ENCODE data around the gene PPM1B. TPM values are rescaled to one million over a fixed set of nuclear protein-coding genes. Genes with fewer than 3 reads are reported as not detected.
"Not testable (repeated sequence)": the region's sequence is repeated elsewhere in the genome, so short reads cannot be mapped to it uniquely, and the experiment has no call there.

The PPM1B gene
- total and polyA plus RNA-seq, 5 donors from 2014 or later: 48.9 to 91.8 (median 61.8) TPM

DNA sequence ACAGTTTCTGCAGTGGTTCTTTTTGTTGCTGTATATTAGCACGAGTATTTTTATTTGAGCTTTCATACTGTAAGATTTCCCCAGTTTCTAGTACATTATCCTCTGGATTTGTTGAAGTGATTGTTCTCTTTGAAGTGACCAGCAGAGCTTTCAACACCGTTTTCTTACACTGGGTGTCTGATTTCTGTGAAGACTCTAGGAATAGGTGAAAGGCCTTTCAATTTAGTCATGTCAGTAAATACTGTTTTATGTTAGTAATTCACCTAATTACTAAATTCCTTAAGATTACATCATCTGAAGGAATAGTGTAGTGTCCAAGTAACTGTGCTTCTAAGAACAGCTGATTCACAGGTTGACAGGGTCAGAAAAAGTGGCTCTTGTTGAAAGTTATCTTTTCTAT, 2.3 kb downstream of the PPM1B start:
- no peak overlapping the region for H3K27ac ChIP-seq (ENCODE audit: insufficient read depth, low read length, poor library complexity, severe bottlenecking)

GRCh38 chr2:44171442-44171841, 2.8 kb downstream of the PPM1B start:
- not testable (repeated sequence) for H3K27ac ChIP-seq (ENCODE audit: insufficient read depth, low read length, poor library complexity, severe bottlenecking); H3K9me3 ChIP-seq (ENCODE audit: control insufficient read depth in 2 of 2, low read length in 2 of 2); H3K27me3 Mint-ChIP-seq; H3K9me3 Mint-ChIP-seq; H3K36me3 ChIP-seq (ENCODE audit: control insufficient read depth, insufficient read depth, low read length); ATAC-seq (ENCODE audit: low read depth in 2 of 2); DNase-seq; H3K27me3 ChIP-seq (ENCODE audit: control insufficient read depth, insufficient read depth, low read length)
- H3K27ac Mint-ChIP-seq: peak overlapping the region in 2 of 3 donors; percentile 57 to 100
- H3K4me3 Mint-ChIP-seq: peak overlapping the region; percentile 74 to 99 (median 96)
- H3K4me3 ChIP-seq (ENCODE audit: low read depth, low read length): peak overlapping the region; percentile 96
- peaks cover 17 to 67% (median 51%) of the 10 kb centered on the region in 4 donors for H3K4me1 Mint-ChIP-seq
- H3K4me1 ChIP-seq (ENCODE audit: control insufficient read depth, insufficient read depth, low read length, poor library complexity, severe bottlenecking): peaks cover 62% of the 10 kb centered on the region
- peaks cover 11% of the 10 kb centered on the region for H3K36me3 Mint-ChIP-seq

More for the DNA sequence above, 2.3 kb downstream of the PPM1B start:
- H3K4me1 ChIP-seq (ENCODE audit: control insufficient read depth, insufficient read depth, low read length, poor library complexity, severe bottlenecking): peaks cover 58% of the 10 kb centered on the region
- peaks cover 6% of the 10 kb centered on the region for H3K27me3 Mint-ChIP-seq
- H3K4me3 Mint-ChIP-seq: peak overlapping the region; percentile 74 to 99 (median 96)
- H3K9me3 Mint-ChIP-seq: peaks cover 0 to 2% (median 0%) of the 10 kb centered on the region in 7 donors
- H3K36me3 ChIP-seq (ENCODE audit: control insufficient read depth, insufficient read depth, low read length): no peaks in the 10 kb centered on the region
- H3K27ac Mint-ChIP-seq: peak overlapping the region in 2 of 3 donors; percentile 13 to 100
- no peak for DNase-seq
- ATAC-seq (ENCODE audit: low read depth in 2 of 2): no peak
- no peaks in the 10 kb centered on the region for H3K9me3 ChIP-seq (ENCODE audit: control insufficient read depth in 2 of 2, low read length in 2 of 2)
- H3K4me1 Mint-ChIP-seq: peaks cover 13 to 63% (median 47%) of the 10 kb centered on the region in 4 donors
- no peaks in the 10 kb centered on the region for H3K27me3 ChIP-seq (ENCODE audit: control insufficient read depth, insufficient read depth, low read length)
- peaks cover 11% of the 10 kb centered on the region for H3K36me3 Mint-ChIP-seq
- peak overlapping the region; percentile 96 for H3K4me3 ChIP-seq (ENCODE audit: low read depth, low read length)

- no peak for ATAC-seq (ENCODE audit: low read depth in 2 of 2)
- Mint-ChIP-seq H3K4me1 (peaks cover 18 to 73% (median 53%) of the 10 kb centered on the region in 4 donors), H3K36me3 (peaks cover 11% of the 10 kb centered on the region), H3K27me3 (peaks cover 6% of the 10 kb centered on the region), H3K4me3 (peak overlapping the region in 3 of 4 donors; percentile 39 to 68 (median 66)), H3K9me3 (peaks cover 0 to 2% (median 0%) of the 10 kb centered on the region in 7 donors), H3K27ac (no peak overlapping the region)
- peaks cover 3% of the 10 kb centered on the region for H3K36me3 ChIP-seq (ENCODE audit: control insufficient read depth, insufficient read depth, low read length)
- no peak for DNase-seq
- no peak overlapping the region for H3K27ac ChIP-seq (ENCODE audit: insufficient read depth, low read length, poor library complexity, severe bottlenecking)
- peaks cover 73% of the 10 kb centered on the region for H3K4me1 ChIP-seq (ENCODE audit: control insufficient read depth, insufficient read depth, low read length, poor library complexity, severe bottlenecking)
- H3K27me3 ChIP-seq (ENCODE audit: control insufficient read depth, insufficient read depth, low read length): no peaks in the 10 kb centered on the region
- peak overlapping the region; percentile 96 for H3K4me3 ChIP-seq (ENCODE audit: low read depth, low read length)
- no peaks in the 10 kb centered on the region for H3K9me3 ChIP-seq (ENCODE audit: control insufficient read depth in 2 of 2, low read length in 2 of 2)
Measured at GRCh38 chr2:44172576-44172975, 3.9 kb downstream of the PPM1B start.

DNA sequence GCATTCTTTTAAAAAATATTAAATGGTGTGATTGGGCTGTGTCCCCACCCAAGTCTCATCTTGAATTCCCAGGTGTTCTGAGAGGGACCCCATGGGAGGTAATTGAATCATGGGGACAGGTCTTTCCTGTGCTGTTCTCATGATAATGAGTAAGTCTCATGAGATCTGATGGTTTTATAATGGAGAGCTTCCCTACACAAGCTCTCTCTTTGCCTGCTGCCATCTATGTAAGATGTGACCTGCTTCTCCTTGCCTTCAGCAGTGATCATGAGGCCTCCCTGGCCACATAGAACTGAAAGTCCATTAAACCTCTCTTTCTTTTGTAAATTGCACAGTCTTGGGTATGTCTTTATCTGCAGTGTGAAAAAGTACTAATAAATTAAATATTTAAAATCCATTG, 10.3 kb downstream of the PPM1B start:
- H3K4me3 Mint-ChIP-seq: peak overlapping the region in 1 of 4 donors; percentile 48
- no peak for ATAC-seq (ENCODE audit: low read depth in 2 of 2)

GRCh38 chr2:44181648-44182047, 13.0 kb downstream of the PPM1B start:
- Histone ChIP-seq H3K27me3 (ENCODE audit: control insufficient read depth, insufficient read depth, low read length) (no peaks in the 10 kb centered on the region), H3K36me3 (ENCODE audit: control insufficient read depth, insufficient read depth, low read length) (peaks cover 10% of the 10 kb centered on the region), H3K4me3 (ENCODE audit: low read depth, low read length) (no peak overlapping the region), H3K27ac (ENCODE audit: insufficient read depth, low read length, poor library complexity, severe bottlenecking) (no peak overlapping the region), H3K9me3 (ENCODE audit: control insufficient read depth in 2 of 2, low read length in 2 of 2) (no peaks in the 10 kb centered on the region), H3K4me1 (ENCODE audit: control insufficient read depth, insufficient read depth, low read length, poor library complexity, severe bottlenecking) (peaks cover 49% of the 10 kb centered on the region)
- H3K27ac Mint-ChIP-seq: no peak overlapping the region
- no peaks in the 10 kb centered on the region for H3K27me3 Mint-ChIP-seq
- H3K36me3 Mint-ChIP-seq: peaks cover 13% of the 10 kb centered on the region
- peaks cover 58 to 87% (median 63%) of the 10 kb centered on the region in 4 donors for H3K4me1 Mint-ChIP-seq
- H3K4me3 Mint-ChIP-seq: peak overlapping the region in 3 of 4 donors; percentile 1 to 71 (median 10)
- ATAC-seq (ENCODE audit: low read depth in 2 of 2): no peak
- no peaks in the 10 kb centered on the region for H3K9me3 Mint-ChIP-seq
- no peak for DNase-seq

More for the DNA sequence above, 10.3 kb downstream of the PPM1B start:
- H3K27me3 ChIP-seq (ENCODE audit: control insufficient read depth, insufficient read depth, low read length): no peaks in the 10 kb centered on the region
- peaks cover 13% of the 10 kb centered on the region for H3K36me3 ChIP-seq (ENCODE audit: control insufficient read depth, insufficient read depth, low read length)
- DNase-seq: no peak
- Mint-ChIP-seq H3K4me1 (peaks cover 45 to 86% (median 60%) of the 10 kb centered on the region in 4 donors), H3K36me3 (peaks cover 19% of the 10 kb centered on the region), H3K27me3 (no peaks in the 10 kb centered on the region), H3K9me3 (no peaks in the 10 kb centered on the region), H3K27ac (no peak overlapping the region)
- H3K9me3 ChIP-seq (ENCODE audit: control insufficient read depth in 2 of 2, low read length in 2 of 2): no peaks in the 10 kb centered on the region
- H3K27ac ChIP-seq (ENCODE audit: insufficient read depth, low read length, poor library complexity, severe bottlenecking): no peak overlapping the region
- no peak overlapping the region for H3K4me3 ChIP-seq (ENCODE audit: low read depth, low read length)
- H3K4me1 ChIP-seq (ENCODE audit: control insufficient read depth, insufficient read depth, low read length, poor library complexity, severe bottlenecking): peaks cover 57% of the 10 kb centered on the region

DNA sequence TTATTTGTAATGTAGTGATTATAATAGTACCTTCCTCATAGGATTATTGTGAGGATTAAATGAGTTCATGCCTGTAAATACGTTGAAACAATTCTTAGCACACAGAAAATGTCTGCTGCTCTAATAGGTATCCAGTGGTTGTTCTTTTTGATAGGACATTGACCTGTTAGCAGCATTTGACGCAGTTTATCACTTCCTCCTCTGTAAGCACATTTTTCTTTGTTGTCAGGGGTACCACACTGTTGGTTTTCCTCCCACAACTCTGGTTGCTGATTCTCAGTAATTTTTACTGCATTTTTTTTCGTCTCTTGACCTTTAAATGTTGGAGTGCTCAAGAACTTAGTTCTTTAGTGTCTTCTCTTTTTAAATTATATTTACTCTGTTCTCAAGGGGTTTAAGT, 15.4 kb downstream of the PPM1B start:
- H3K4me1 ChIP-seq (ENCODE audit: control insufficient read depth, insufficient read depth, low read length, poor library complexity, severe bottlenecking): peaks cover 52% of the 10 kb centered on the region
- Mint-ChIP-seq H3K4me3 (peak overlapping the region; percentile 27 to 73 (median 68)), H3K27me3 (no peaks in the 10 kb centered on the region), H3K36me3 (peaks cover 24% of the 10 kb centered on the region), H3K4me1 (peaks cover 64 to 91% (median 72%) of the 10 kb centered on the region in 4 donors), H3K9me3 (no peaks in the 10 kb centered on the region), H3K27ac (peak overlapping the region; percentile 29 to 87 (median 45))
- DNase-seq (peak in 2 of 3 donors; percentile 43 to 50), ATAC-seq (ENCODE audit: low read depth in 2 of 2) (peak; percentile 65 to 78)
- peak overlapping the region; percentile 55 for H3K27ac ChIP-seq (ENCODE audit: insufficient read depth, low read length, poor library complexity, severe bottlenecking)
- H3K4me3 ChIP-seq (ENCODE audit: low read depth, low read length): peak overlapping the region; percentile 27
- H3K9me3 ChIP-seq (ENCODE audit: control insufficient read depth in 2 of 2, low read length in 2 of 2): no peaks in the 10 kb centered on the region
- H3K36me3 ChIP-seq (ENCODE audit: control insufficient read depth, insufficient read depth, low read length): peaks cover 10% of the 10 kb centered on the region
- no peaks in the 10 kb centered on the region for H3K27me3 ChIP-seq (ENCODE audit: control insufficient read depth, insufficient read depth, low read length)

GRCh38 chr2:44186810-44187209, 18.1 kb downstream of the PPM1B start:
- Histone ChIP-seq H3K27me3 (ENCODE audit: control insufficient read depth, insufficient read depth, low read length) (no peaks in the 10 kb centered on the region), H3K36me3 (ENCODE audit: control insufficient read depth, insufficient read depth, low read length) (peaks cover 3% of the 10 kb centered on the region), H3K4me1 (ENCODE audit: control insufficient read depth, insufficient read depth, low read length, poor library complexity, severe bottlenecking) (peaks cover 56% of the 10 kb centered on the region), H3K4me3 (ENCODE audit: low read depth, low read length) (no peak overlapping the region), H3K9me3 (ENCODE audit: control insufficient read depth in 2 of 2, low read length in 2 of 2) (no peaks in the 10 kb centered on the region), H3K27ac (ENCODE audit: insufficient read depth, low read length, poor library complexity, severe bottlenecking) (no peak overlapping the region)
- H3K9me3 Mint-ChIP-seq: no peaks in the 10 kb centered on the region
- H3K4me1 Mint-ChIP-seq: peaks cover 53 to 95% (median 74%) of the 10 kb centered on the region in 4 donors
- no peak for DNase-seq
- H3K36me3 Mint-ChIP-seq: peaks cover 25% of the 10 kb centered on the region
- ATAC-seq (ENCODE audit: low read depth in 2 of 2): no peak
- H3K4me3 Mint-ChIP-seq: peak overlapping the region in 3 of 4 donors; percentile 33 to 38 (median 37)
- H3K27me3 Mint-ChIP-seq: no peaks in the 10 kb centered on the region
- peak overlapping the region in 1 of 3 donors; percentile 0 for H3K27ac Mint-ChIP-seq

DNA sequence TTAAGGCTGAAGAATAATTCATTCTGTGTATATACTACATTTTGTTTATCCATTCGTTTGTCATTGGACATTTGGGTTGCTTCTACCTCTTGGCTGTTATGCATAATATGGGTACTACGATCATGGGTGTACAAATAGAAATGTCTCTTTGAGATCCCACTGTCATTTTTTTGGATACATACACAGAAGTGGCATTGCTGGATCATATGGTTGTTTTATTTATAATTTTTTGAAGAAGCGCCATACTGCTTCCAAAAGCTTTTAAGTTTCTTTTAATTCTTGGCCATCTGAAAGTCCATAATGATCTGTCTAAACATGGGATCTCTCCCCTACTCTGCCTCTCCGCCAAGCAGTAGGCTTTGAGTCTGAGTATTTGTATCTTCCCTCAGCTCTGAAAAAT, 18.6 kb downstream of the PPM1B start:
- Histone ChIP-seq H3K27ac (ENCODE audit: insufficient read depth, low read length, poor library complexity, severe bottlenecking) (no peak overlapping the region), H3K4me3 (ENCODE audit: low read depth, low read length) (no peak overlapping the region), H3K36me3 (ENCODE audit: control insufficient read depth, insufficient read depth, low read length) (peaks cover 3% of the 10 kb centered on the region), H3K9me3 (ENCODE audit: control insufficient read depth in 2 of 2, low read length in 2 of 2) (no peaks in the 10 kb centered on the region), H3K4me1 (ENCODE audit: control insufficient read depth, insufficient read depth, low read length, poor library complexity, severe bottlenecking) (peaks cover 60% of the 10 kb centered on the region), H3K27me3 (ENCODE audit: control insufficient read depth, insufficient read depth, low read length) (no peaks in the 10 kb centered on the region)
- Mint-ChIP-seq H3K4me1 (peaks cover 55 to 96% (median 74%) of the 10 kb centered on the region in 4 donors), H3K27me3 (no peaks in the 10 kb centered on the region), H3K36me3 (peaks cover 27% of the 10 kb centered on the region), H3K9me3 (no peaks in the 10 kb centered on the region), H3K27ac (peak overlapping the region in 1 of 3 donors; percentile 0), H3K4me3 (peak overlapping the region in 2 of 4 donors; percentile 33 to 37)
- ATAC-seq (ENCODE audit: low read depth in 2 of 2) (no peak), DNase-seq (no peak)
